HG02970 (cell line): Measurements from ENCODE around the gene PRSS38.

Experiments used
- ATAC-seq: cut with Tn5 transposase; IDR thresholded peaks from one replicate; pipeline ENCODE4 v1.9.1; 2021; ENCODE audit warnings: mild to moderate bottlenecking, moderate library complexity, moderate number of reproducible peaks; ENCODE audit not compliant: unreplicated experiment, low FRiP score

Gene PRSS38

GRCh38 chr1:227893949-227894721 lies 78.7 kb downstream of the PRSS38 start:
- no peak for ATAC-seq

- no peak for ATAC-seq
These were observed 79.5 kb downstream of the PRSS38 start for GRCh38 chr1:227894831-227895451.
